Testis (tissue), 2 donors: ENCODE measurements around the gene TRPM4.

Experiments
- POLR2A ChIP-seq: fragments of 450-650 bp; IDR thresholded peaks from one replicate; pipeline ENCODE4 v1.6.1; 2017; ENCODE audit warnings: antibody characterized with exemption, mild to moderate bottlenecking, moderate library complexity
- TF ChIP-seq, protein P1 (sequence below), 3 experiments: fragments of 450-650 bp in 2 of 3; fragments of 200-600 bp in 1 of 3; sonication (generic) in 1 of 3; IDR thresholded peaks; one replicate each; pipeline ENCODE4 v1.5.1; 2016 to 2019; ENCODE audit warnings: antibody characterized with exemption in 3 of 3, mild to moderate bottlenecking in 2 of 3, moderate library complexity in 1 of 3

DNA sequence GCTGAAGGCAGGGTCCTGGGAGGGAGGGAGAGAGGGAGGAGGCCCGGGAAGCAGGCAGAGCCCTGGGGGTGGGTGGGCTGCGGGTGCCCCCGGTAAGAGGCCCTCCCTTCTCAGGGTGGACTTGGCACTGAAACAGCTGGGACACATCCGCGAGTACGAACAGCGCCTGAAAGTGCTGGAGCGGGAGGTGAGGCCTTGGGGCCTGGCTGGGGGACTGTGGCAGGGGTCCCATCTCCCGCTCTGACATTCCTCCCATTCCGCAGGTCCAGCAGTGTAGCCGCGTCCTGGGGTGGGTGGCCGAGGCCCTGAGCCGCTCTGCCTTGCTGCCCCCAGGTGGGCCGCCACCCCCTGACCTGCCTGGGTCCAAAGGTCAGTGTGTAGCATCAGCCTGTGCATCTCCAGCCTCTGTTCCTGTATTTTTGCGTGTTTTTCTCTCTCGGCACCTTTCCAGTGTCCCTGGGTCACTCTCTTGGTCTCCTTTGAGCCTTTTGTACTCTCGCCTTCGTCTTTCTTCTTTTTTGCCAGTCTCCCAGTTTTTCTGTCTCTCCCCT is 53.4 kb downstream of the TRPM4 start:
- TF ChIP-seq POLR2A: no peak
- TF ChIP-seq, protein P1, sequence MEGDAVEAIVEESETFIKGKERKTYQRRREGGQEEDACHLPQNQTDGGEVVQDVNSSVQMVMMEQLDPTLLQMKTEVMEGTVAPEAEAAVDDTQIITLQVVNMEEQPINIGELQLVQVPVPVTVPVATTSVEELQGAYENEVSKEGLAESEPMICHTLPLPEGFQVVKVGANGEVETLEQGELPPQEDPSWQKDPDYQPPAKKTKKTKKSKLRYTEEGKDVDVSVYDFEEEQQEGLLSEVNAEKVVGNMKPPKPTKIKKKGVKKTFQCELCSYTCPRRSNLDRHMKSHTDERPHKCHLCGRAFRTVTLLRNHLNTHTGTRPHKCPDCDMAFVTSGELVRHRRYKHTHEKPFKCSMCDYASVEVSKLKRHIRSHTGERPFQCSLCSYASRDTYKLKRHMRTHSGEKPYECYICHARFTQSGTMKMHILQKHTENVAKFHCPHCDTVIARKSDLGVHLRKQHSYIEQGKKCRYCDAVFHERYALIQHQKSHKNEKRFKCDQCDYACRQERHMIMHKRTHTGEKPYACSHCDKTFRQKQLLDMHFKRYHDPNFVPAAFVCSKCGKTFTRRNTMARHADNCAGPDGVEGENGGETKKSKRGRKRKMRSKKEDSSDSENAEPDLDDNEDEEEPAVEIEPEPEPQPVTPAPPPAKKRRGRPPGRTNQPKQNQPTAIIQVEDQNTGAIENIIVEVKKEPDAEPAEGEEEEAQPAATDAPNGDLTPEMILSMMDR (IDR thresholded peaks at IDR 0.05): no peak
